Gastrocnemius medialis (tissue), 4 donors: Measurements from ENCODE around the gene PPEF1.
"Not testable (repeated sequence)": the region's sequence is repeated elsewhere in the genome, so short reads cannot be mapped to it uniquely, and the experiment has no call there.

ENCODE experiments used
- POLR2A ChIP-seq, 2 donors: fragments of 450-650 bp; IDR thresholded peaks; one replicate each; pipeline ENCODE4 v1.6.1; 2017; ENCODE audit warnings: antibody characterized with exemption in 2 of 2, mild to moderate bottlenecking in 2 of 2, moderate library complexity in 2 of 2
- TF ChIP-seq, protein P1 (sequence below), 5 experiments: fragments of 450-650 bp in 3 of 5; fragments of 200-600 bp in 2 of 5; sonication (generic) in 2 of 5; IDR thresholded peaks in 4 of 5; conservative IDR thresholded peaks in 1 of 5; 1 replicate in 4 of 5; 2 replicates in 1 of 5; pipeline ENCODE4 v1.5.1; 2016 to 2019; ENCODE audit warnings: antibody characterized with exemption in 5 of 5, mild to moderate bottlenecking in 3 of 5, moderate library complexity in 3 of 5

DNA sequence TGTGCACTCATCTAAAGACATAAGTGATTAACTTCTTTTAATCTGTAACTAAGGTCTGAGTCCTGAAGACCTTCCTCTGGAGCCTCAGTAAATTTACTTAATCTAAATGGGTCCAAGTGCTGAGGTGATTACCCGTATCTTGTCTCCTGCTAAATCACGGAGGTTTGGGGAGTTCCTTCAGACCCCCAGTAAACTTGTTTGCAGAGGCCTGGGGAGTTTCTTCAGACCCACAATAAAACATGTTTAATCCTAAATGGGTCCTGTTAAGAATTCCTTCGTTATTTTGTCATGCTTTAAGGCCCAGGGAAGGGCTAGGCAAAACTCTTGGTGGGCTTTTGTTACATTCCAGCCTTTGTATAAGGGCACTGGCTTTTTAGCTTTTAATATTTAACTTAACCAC, 140.5 kb downstream of the PPEF1 start:
- TF ChIP-seq, protein P1, sequence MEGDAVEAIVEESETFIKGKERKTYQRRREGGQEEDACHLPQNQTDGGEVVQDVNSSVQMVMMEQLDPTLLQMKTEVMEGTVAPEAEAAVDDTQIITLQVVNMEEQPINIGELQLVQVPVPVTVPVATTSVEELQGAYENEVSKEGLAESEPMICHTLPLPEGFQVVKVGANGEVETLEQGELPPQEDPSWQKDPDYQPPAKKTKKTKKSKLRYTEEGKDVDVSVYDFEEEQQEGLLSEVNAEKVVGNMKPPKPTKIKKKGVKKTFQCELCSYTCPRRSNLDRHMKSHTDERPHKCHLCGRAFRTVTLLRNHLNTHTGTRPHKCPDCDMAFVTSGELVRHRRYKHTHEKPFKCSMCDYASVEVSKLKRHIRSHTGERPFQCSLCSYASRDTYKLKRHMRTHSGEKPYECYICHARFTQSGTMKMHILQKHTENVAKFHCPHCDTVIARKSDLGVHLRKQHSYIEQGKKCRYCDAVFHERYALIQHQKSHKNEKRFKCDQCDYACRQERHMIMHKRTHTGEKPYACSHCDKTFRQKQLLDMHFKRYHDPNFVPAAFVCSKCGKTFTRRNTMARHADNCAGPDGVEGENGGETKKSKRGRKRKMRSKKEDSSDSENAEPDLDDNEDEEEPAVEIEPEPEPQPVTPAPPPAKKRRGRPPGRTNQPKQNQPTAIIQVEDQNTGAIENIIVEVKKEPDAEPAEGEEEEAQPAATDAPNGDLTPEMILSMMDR (IDR thresholded peaks at IDR 0.05 in 4 of 5, conservative IDR thresholded peaks at IDR 0.05 in 1 of 5) = not testable (repeated sequence)
- TF ChIP-seq POLR2A (IDR thresholded peaks at IDR 0.05) = not testable (repeated sequence)
